ENCODE measurements around the gene DNAJC11.

DNAJC11 gene

DNA sequence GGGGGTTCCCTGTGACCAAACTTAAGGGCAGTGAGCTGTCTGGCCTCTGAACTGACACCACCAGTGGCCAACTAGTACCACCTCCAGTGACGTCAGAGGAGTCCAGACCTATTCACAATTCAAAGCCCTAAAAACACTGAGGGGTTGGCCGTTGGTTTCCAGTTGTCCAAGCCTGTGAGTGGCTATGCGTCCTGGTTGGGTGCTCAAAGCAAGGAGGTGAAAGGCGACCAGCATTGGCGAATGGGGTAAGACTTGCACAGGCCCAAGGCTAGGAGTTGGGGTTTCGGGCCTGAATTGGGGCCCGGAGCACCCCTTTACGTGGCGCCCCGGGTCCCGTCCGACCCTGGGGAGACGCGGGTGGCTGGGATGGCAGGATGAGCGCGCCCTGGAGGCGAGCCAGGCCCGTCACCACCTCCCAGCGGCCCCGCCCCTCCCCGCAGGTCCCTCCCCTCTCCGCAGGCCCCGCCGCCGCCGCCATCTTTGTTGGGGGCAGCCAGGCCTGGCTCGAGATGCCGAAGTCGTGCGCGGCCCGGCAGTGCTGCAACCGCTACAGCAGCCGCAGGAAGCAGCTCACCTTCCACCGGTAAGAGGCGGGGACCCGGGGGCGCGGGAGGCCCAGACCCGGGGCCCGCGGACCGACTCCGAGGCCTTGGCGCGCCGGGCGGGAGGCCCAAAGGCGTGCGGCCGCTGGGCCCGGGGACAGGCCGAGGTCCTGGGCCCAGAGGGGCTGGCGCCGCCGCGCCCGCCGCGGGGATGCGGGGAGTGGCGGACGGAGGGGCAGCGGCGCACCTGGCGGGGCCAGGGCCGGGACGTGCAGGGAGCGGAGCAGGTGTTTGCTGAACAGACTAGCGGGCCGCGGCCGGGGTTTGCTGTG, 76.7 kb downstream of the DNAJC11 start, which contains the start of gene THAP3:
TSS of gene THAP3 (plus strand) at position 159 of the 874 bp plus-strand sequence. CDS start at position 510, 351 bp downstream.
- Histone ChIP-seq H3K27me3 (ENCODE audit: control insufficient read depth, insufficient read depth, low read length) (no peaks in the 10 kb centered on the region), H3K4me2 (ENCODE audit: low read length) (peak within 1 kb of the TSS; percentile 84), H3K79me2 (peaks cover 20% of the 10 kb centered on the region), H3K4me3 (ENCODE audit: low read depth, low read length) (peak within 1 kb of the TSS; percentile 68), H3K9ac (no peak within 1 kb of the TSS), H2AFZ (peak within 1 kb of the TSS; percentile 69), H3K27ac (peak within 1 kb of the TSS; percentile 87), H3K36me3 (ENCODE audit: control insufficient read depth, insufficient read depth, low read length) (no peaks in the 10 kb centered on the region), H3K9me3 (ENCODE audit: control insufficient read depth, low read length) (no peaks in the 10 kb centered on the region), H3K4me1 (peaks cover 22% of the 10 kb centered on the region)
- no peak for TF ChIP-seq CTCF (IDR thresholded peaks at IDR 0.05)

DNA sequence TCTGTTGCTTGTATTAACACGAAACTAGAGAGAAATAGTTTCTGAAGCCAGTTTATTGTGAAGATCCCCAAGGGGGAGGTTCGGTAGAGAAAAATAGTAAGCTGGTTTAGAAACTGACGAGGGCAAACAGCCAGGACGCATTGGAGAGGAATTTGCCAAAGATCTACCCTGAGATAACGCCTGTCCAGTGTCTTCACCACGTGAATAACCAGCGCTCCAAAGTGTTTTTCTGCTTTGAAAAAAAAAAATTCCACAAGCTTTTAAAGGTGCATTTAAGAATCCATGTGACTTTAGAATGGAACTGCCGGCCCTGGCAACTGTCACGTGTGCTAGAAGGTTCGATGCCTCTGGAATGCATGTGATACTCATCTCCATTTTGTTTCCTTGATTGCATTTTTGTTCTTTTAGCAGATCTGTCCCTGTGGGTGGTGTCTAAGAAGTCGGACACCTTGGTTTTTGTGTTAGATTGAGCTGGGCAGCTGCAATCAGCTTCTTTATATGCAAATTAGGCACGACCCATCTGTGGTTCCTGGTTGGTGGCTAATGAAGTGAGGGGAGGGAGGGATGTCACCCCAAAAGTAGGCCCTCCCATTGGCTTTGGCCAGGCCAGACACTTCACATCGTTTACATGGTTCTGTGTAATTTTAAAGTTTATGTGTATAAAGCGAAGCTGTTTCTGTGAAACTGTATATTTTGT, 78.2 kb downstream of the DNAJC11 start:
- no peak for TF ChIP-seq CTCF (IDR thresholded peaks at IDR 0.05)
- no peaks in the 10 kb centered on the region for H3K36me3 ChIP-seq (ENCODE audit: control insufficient read depth, insufficient read depth, low read length)

DNA sequence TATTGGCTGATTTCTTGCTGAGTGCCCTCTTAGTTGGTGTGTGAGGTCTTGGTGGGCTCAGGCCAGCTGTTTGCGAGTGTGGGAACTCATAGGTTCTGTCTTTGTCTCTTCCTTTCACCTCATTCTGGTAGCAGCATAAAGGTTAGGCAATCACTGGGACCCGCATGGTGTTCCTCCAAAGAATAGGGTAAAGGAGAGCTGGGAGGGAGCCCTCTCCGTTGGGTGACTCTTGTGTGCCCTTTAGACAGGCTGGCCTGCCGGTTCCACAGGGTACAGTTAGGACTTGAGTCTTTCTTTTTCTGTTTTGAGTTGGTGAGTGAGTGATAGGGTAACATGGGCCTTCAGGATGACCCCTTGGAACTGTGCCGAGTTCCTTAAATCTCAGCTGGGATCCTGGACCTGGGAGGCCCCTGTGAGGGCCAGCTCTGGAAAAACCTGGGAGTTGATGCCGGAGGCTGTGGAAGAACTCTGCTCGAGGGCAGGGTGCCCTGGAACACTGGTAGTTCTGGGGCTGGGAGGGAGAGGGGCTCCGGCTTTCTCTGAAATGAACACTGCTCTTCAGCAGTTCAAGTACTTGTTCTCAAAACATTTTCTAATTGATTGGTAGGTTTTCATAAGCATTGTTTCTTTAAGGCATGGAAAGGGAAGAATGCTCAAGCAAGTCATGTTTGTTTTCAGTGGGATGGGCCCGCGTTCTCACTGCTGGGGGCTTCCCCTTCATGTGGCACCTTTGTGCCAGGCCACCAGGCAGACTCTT, 79.0 kb downstream of the DNAJC11 start:
- Histone ChIP-seq H3K4me1 (peaks cover 22% of the 10 kb centered on the region), H2AFZ (no peak overlapping the region), H3K27me3 (ENCODE audit: control insufficient read depth, insufficient read depth, low read length) (no peaks in the 10 kb centered on the region), H3K9me3 (ENCODE audit: control insufficient read depth, low read length) (no peaks in the 10 kb centered on the region), H3K9ac (no peak overlapping the region), H3K4me2 (ENCODE audit: low read length) (peak overlapping the region; percentile 84), H3K4me3 (ENCODE audit: low read depth, low read length) (peak overlapping the region; percentile 58), H3K27ac (peak overlapping the region; percentile 87), H3K79me2 (peaks cover 15% of the 10 kb centered on the region), H3K36me3 (ENCODE audit: control insufficient read depth, insufficient read depth, low read length) (no peaks in the 10 kb centered on the region)
- TF ChIP-seq CTCF (IDR thresholded peaks at IDR 0.05), result no peak

More for the DNA sequence above, 78.2 kb downstream of the DNAJC11 start:
- Histone ChIP-seq H3K4me3 (ENCODE audit: low read depth, low read length) (peak overlapping the region; percentile 58), H3K27me3 (ENCODE audit: control insufficient read depth, insufficient read depth, low read length) (no peaks in the 10 kb centered on the region), H2AFZ (no peak overlapping the region), H3K9ac (no peak overlapping the region), H3K4me1 (peaks cover 22% of the 10 kb centered on the region), H3K79me2 (peaks cover 20% of the 10 kb centered on the region), H3K9me3 (ENCODE audit: control insufficient read depth, low read length) (no peaks in the 10 kb centered on the region), H3K4me2 (ENCODE audit: low read length) (peak overlapping the region; percentile 84), H3K27ac (peak overlapping the region; percentile 87)

GRCh38 chr1:6621429-6622391, 79.9 kb downstream of the DNAJC11 start:
- Histone ChIP-seq H3K9ac (no peak overlapping the region), H3K79me2 (peaks cover 6% of the 10 kb centered on the region), H3K4me3 (ENCODE audit: low read depth, low read length) (peak overlapping the region; percentile 1), H3K4me2 (ENCODE audit: low read length) (peak overlapping the region; percentile 84), H3K27me3 (ENCODE audit: control insufficient read depth, insufficient read depth, low read length) (no peaks in the 10 kb centered on the region), H3K36me3 (ENCODE audit: control insufficient read depth, insufficient read depth, low read length) (no peaks in the 10 kb centered on the region), H3K27ac (peak overlapping the region; percentile 87), H3K9me3 (ENCODE audit: control insufficient read depth, low read length) (no peaks in the 10 kb centered on the region), H3K4me1 (peaks cover 22% of the 10 kb centered on the region), H2AFZ (no peak overlapping the region)
- TF ChIP-seq CTCF (IDR thresholded peaks at IDR 0.05), result no peak
